T47D (cell line): ENCODE data around the gene LIMK2.
"Not testable (repeated sequence)": the region's sequence is repeated elsewhere in the genome, so short reads cannot be mapped to it uniquely, and the experiment has no call there.

ENCODE experiments used
- DNase-seq, 2 experiments: peaks; one replicate each; pipeline versions ENCODE4 v3.0.0 to v3.0.0-alpha.2; 2011 to 2012; ENCODE audit warnings: low read depth in 1 of 2, low spot score in 1 of 2
- JUND ChIP-seq: IDR thresholded peaks from 2 replicates; pipeline ENCODE4 v1.6.1; 2012; ENCODE audit warnings: low read depth
- in situ Hi-C: cut with HindIII; loops from 2 replicates; pipeline ENCODE4 v1.10.0; 2016; ENCODE audit warnings: low sequenced_read_pairs, low pct_unique_long_range_greater_than_20kb

The LIMK2 gene

GRCh38 chr22:31302006-31302405 lies 89.9 kb downstream of the LIMK2 start:
- no peak for TF ChIP-seq JUND
- in situ Hi-C loops, result no loop called here

GRCh38 chr22:31302537-31302936 lies 90.4 kb downstream of the LIMK2 start:
- in situ Hi-C loops, result no loop called here
- TF ChIP-seq JUND, result no peak
- no peak for DNase-seq

More at GRCh38 chr22:31302006-31302405, 89.9 kb downstream of the LIMK2 start:
- DNase-seq, result no peak

GRCh38 chr22:31305194-31305593 lies 93.1 kb downstream of the LIMK2 start:
- in situ Hi-C loops, result no loop called here
- no peak for TF ChIP-seq JUND
- DNase-seq, result no peak

GRCh38 chr22:31308181-31308580 lies 96.1 kb downstream of the LIMK2 start:
- in situ Hi-C loops, result no loop called here
- no peak for DNase-seq
- TF ChIP-seq JUND, result no peak

GRCh38 chr22:31313366-31314147 lies 101.5 kb downstream of the LIMK2 start:
- TF ChIP-seq JUND, result no peak
- in situ Hi-C loops, result no loop called here
- peak; percentile 35 to 91 for DNase-seq

- DNase-seq, in situ Hi-C loops: not testable (repeated sequence)
These were observed 102.1 kb downstream of the LIMK2 start for GRCh38 chr22:31314220-31314619.

- no peak for DNase-seq
- in situ Hi-C loops, result no loop called here
- no peak for TF ChIP-seq JUND
These were observed 109.3 kb downstream of the LIMK2 start for GRCh38 chr22:31321421-31321820.

- no peak for DNase-seq
- in situ Hi-C loops, result no loop called here
- TF ChIP-seq JUND, result no peak
These were observed 111.8 kb downstream of the LIMK2 start for GRCh38 chr22:31323578-31324550.

- TF ChIP-seq JUND, result no peak
- in situ Hi-C loops, result no loop called here
- no peak for DNase-seq
These were observed 114.8 kb downstream of the LIMK2 start for GRCh38 chr22:31326877-31327276.

- DNase-seq, result no peak
- TF ChIP-seq JUND, result no peak
- in situ Hi-C loops, result no loop called here
These were observed 115.9 kb downstream of the LIMK2 start for GRCh38 chr22:31327806-31328543.

- in situ Hi-C loops, result no loop called here
- no peak for TF ChIP-seq JUND
These were observed 116.5 kb downstream of the LIMK2 start for GRCh38 chr22:31328544-31328960.

GRCh38 chr22:31329029-31329428 lies 116.9 kb downstream of the LIMK2 start:
- peak in 1 of 2 experiments; percentile 77 for DNase-seq
- in situ Hi-C loops, result no loop called here
- no peak for TF ChIP-seq JUND

More at GRCh38 chr22:31328544-31328960, 116.5 kb downstream of the LIMK2 start:
- DNase-seq, result no peak
